ENCODE results near the gene ATF3.
A peak's percentile ranks its signal among the peaks of the same experiment; 100 is the strongest.

The ATF3 gene

GRCh38 chr1:212608392-212608958, at the start of gene ATF3:
ATF3 (plus strand) TSS chr1:212608761; CDS start chr1:212615022, 6,261 bp downstream.
- H3K4me3 ChIP-seq (replicated peaks in 1 of 2; ENCODE audit: low read depth in 2 of 2, low read length in 2 of 2), result peak within 1 kb of the TSS; percentile 81 to 82
- DNase-seq (ENCODE audit: low read depth in 2 of 2), result peak; percentile 100
- TF ChIP-seq CTCF (IDR thresholded peaks at IDR 0.05; ENCODE audit: low read depth, low read length), result no peak

- no peak for DNase-seq (ENCODE audit: low read depth in 2 of 2)
- no peak overlapping the region for H3K4me3 ChIP-seq (replicated peaks in 1 of 2; ENCODE audit: low read depth in 2 of 2, low read length in 2 of 2)
- TF ChIP-seq CTCF (IDR thresholded peaks at IDR 0.05; ENCODE audit: low read depth, low read length), result no peak
Measured at GRCh38 chr1:212559929-212560328, 48.6 kb upstream of the ATF3 start.

GRCh38 chr1:212560933-212561460, 47.6 kb upstream of the ATF3 start:
- no peak overlapping the region for H3K4me3 ChIP-seq (replicated peaks in 1 of 2; ENCODE audit: low read depth in 2 of 2, low read length in 2 of 2)
- TF ChIP-seq CTCF (IDR thresholded peaks at IDR 0.05; ENCODE audit: low read depth, low read length), result no peak
- no peak for DNase-seq (ENCODE audit: low read depth in 2 of 2)

GRCh38 chr1:212561501-212561931, 47.0 kb upstream of the ATF3 start:
- no peak overlapping the region for H3K4me3 ChIP-seq (replicated peaks in 1 of 2; ENCODE audit: low read depth in 2 of 2, low read length in 2 of 2)
- peak; percentile 17 to 59 for DNase-seq (ENCODE audit: low read depth in 2 of 2)
- TF ChIP-seq CTCF (IDR thresholded peaks at IDR 0.05; ENCODE audit: low read depth, low read length), result no peak

GRCh38 chr1:212562771-212563170, 45.8 kb upstream of the ATF3 start:
- DNase-seq (ENCODE audit: low read depth in 2 of 2), result no peak
- no peak for TF ChIP-seq CTCF (IDR thresholded peaks at IDR 0.05; ENCODE audit: low read depth, low read length)

GRCh38 chr1:212565079-212565478, 43.5 kb upstream of the ATF3 start:
- no peak overlapping the region for H3K4me3 ChIP-seq (replicated peaks in 1 of 2; ENCODE audit: low read depth in 2 of 2, low read length in 2 of 2)
- no peak for DNase-seq (ENCODE audit: low read depth in 2 of 2)
- TF ChIP-seq CTCF (IDR thresholded peaks at IDR 0.05; ENCODE audit: low read depth, low read length), result no peak

More at GRCh38 chr1:212562771-212563170, 45.8 kb upstream of the ATF3 start:
- H3K4me3 ChIP-seq (replicated peaks in 1 of 2; ENCODE audit: low read depth in 2 of 2, low read length in 2 of 2), result no peak overlapping the region

All from cardiac fibroblast (primary cell).